ENCODE data around the gene MICAL2. TPM values are rescaled to one million over a fixed set of nuclear protein-coding genes. Genes with fewer than 3 reads are reported as not detected.
A peak's percentile ranks its signal among the peaks of the same experiment; 100 is the strongest.

MICAL2 gene
- total RNA-seq, 1 donor from 2014 or later = 57.1 TPM

- DNase-seq = peak; percentile 53
- ATAC-seq = peak; percentile 24
- intact Hi-C loops (cut with micrococcal nuclease) = no loop called here
These were observed 50.7 kb downstream of the MICAL2 start for GRCh38 chr11:12161137-12161536.

GRCh38 chr11:12161603-12162350 lies 51.4 kb downstream of the MICAL2 start:
- ATAC-seq (no peak), DNase-seq (no peak)
- intact Hi-C loops (cut with micrococcal nuclease) = no loop called here

GRCh38 chr11:12162652-12163051 lies 52.3 kb downstream of the MICAL2 start:
- no peak for DNase-seq
- intact Hi-C loops (cut with micrococcal nuclease) = no loop called here

GRCh38 chr11:12163181-12163941 lies 53.0 kb downstream of the MICAL2 start:
- intact Hi-C loops (cut with micrococcal nuclease) = no loop called here
- ATAC-seq (peak; percentile 78), DNase-seq (peak; percentile 79)

More at GRCh38 chr11:12162652-12163051, 52.3 kb downstream of the MICAL2 start:
- ATAC-seq = no peak

- no peak for DNase-seq
- ATAC-seq = peak; percentile 32
- intact Hi-C loops (cut with micrococcal nuclease) = no loop called here
These were observed 53.9 kb downstream of the MICAL2 start for GRCh38 chr11:12164061-12165014.

GRCh38 chr11:12165237-12165875 lies 55.0 kb downstream of the MICAL2 start:
- no peak for ATAC-seq
- intact Hi-C loops (cut with micrococcal nuclease) = no loop called here
- DNase-seq = no peak

GRCh38 chr11:12166299-12167060 lies 56.1 kb downstream of the MICAL2 start:
- ATAC-seq = no peak
- intact Hi-C loops (cut with micrococcal nuclease) = no loop called here

GRCh38 chr11:12167061-12168000 lies 56.9 kb downstream of the MICAL2 start:
- ATAC-seq (peak; percentile 3), DNase-seq (no peak)
- intact Hi-C loops (cut with micrococcal nuclease) = no loop called here

More at GRCh38 chr11:12166299-12167060, 56.1 kb downstream of the MICAL2 start:
- no peak for DNase-seq

- DNase-seq (no peak), ATAC-seq (no peak)
- intact Hi-C loops (cut with micrococcal nuclease) = no loop called here
These were observed 57.7 kb downstream of the MICAL2 start for GRCh38 chr11:12168114-12168513.

- intact Hi-C loops (cut with micrococcal nuclease) = no loop called here
- ATAC-seq = peak; percentile 50
- no peak for DNase-seq
These were observed 59.4 kb downstream of the MICAL2 start for GRCh38 chr11:12169822-12170221.

GRCh38 chr11:12170501-12170900 lies 60.1 kb downstream of the MICAL2 start:
- ATAC-seq (no peak), DNase-seq (no peak)
- intact Hi-C loops (cut with micrococcal nuclease) = no loop called here

- ATAC-seq (peak; percentile 79), DNase-seq (peak; percentile 68)
- intact Hi-C loops (cut with micrococcal nuclease) = no loop called here
These were observed 60.6 kb downstream of the MICAL2 start for GRCh38 chr11:12170984-12171383.

- DNase-seq = no peak
- intact Hi-C loops (cut with micrococcal nuclease) = no loop called here
- no peak for ATAC-seq
These were observed 61.5 kb downstream of the MICAL2 start for GRCh38 chr11:12171921-12172320.

- intact Hi-C loops (cut with micrococcal nuclease) = no loop called here
- ATAC-seq = no peak
- no peak for DNase-seq
These were observed 62.2 kb downstream of the MICAL2 start for GRCh38 chr11:12172493-12173013.

GRCh38 chr11:12173111-12173510 lies 62.7 kb downstream of the MICAL2 start:
- no peak for DNase-seq
- intact Hi-C loops (cut with micrococcal nuclease) = no loop called here
- no peak for ATAC-seq

- ATAC-seq (no peak), DNase-seq (no peak)
- intact Hi-C loops (cut with micrococcal nuclease) = no loop called here
These were observed 63.7 kb downstream of the MICAL2 start for GRCh38 chr11:12174128-12174476.

Measured in left ventricle myocardium superior (tissue), 1 donor.